ENCODE measurements around the gene COPS3. TPM values are rescaled to one million over a fixed set of nuclear protein-coding genes. Genes with fewer than 3 reads are reported as not detected.

The COPS3 gene
- total RNA-seq, 1 experiment from 2014 or later, result 87.6 TPM

GRCh38 chr17:17322516-17323510 lies 41.8 kb upstream of the COPS3 start:
- DNase-seq, result no peak
- Histone ChIP-seq H4K20me1 (ENCODE audit: insufficient read depth) (no peaks in the 10 kb centered on the region), H3F3A (ENCODE audit: insufficient read depth, low read depth) (no peaks in the 10 kb centered on the region), H3K9me2 (ENCODE audit: insufficient read depth) (no peaks in the 10 kb centered on the region), H3K4me1 (replicated peaks; ENCODE audit: insufficient read depth) (no peaks in the 10 kb centered on the region), H3K27me3 (ENCODE audit: insufficient read depth, low read depth) (no peaks in the 10 kb centered on the region), H3K9me3 (ENCODE audit: insufficient read depth, low read depth) (no peaks in the 10 kb centered on the region), H3K27ac (no peak overlapping the region), H3K79me2 (ENCODE audit: low read depth) (no peaks in the 10 kb centered on the region), H2AFZ (no peak overlapping the region), H3K4me2 (no peak overlapping the region), H3K4me3 (no peak overlapping the region), H3K36me3 (ENCODE audit: low read depth) (no peaks in the 10 kb centered on the region)
- ChIA-PET POLR2A (ENCODE audit: unreplicated experiment) (no interaction called here), CTCF (no interaction called here)
- BruUV-seq (replicated peaks), result no TSS peak
- TF ChIP-seq CTCF (conservative IDR thresholded peaks at IDR 0.05) (no peak), EZH2 (IDR thresholded peaks at IDR 0.05; ENCODE audit: low read depth) (no peak)
- intact Hi-C loops (cut with micrococcal nuclease; ENCODE audit: unreplicated experiment), result no loop called here

GRCh38 chr17:17321356-17322025 lies 40.4 kb upstream of the COPS3 start:
- Histone ChIP-seq H3K27me3 (ENCODE audit: insufficient read depth, low read depth) (no peaks in the 10 kb centered on the region), H3K4me2 (no peak overlapping the region), H3F3A (ENCODE audit: insufficient read depth, low read depth) (no peaks in the 10 kb centered on the region), H3K36me3 (ENCODE audit: low read depth) (no peaks in the 10 kb centered on the region), H4K20me1 (ENCODE audit: insufficient read depth) (no peaks in the 10 kb centered on the region), H2AFZ (no peak overlapping the region), H3K27ac (no peak overlapping the region), H3K9me2 (ENCODE audit: insufficient read depth) (no peaks in the 10 kb centered on the region), H3K4me3 (no peak overlapping the region), H3K79me2 (ENCODE audit: low read depth) (no peaks in the 10 kb centered on the region), H3K9me3 (ENCODE audit: insufficient read depth, low read depth) (no peaks in the 10 kb centered on the region), H3K4me1 (replicated peaks; ENCODE audit: insufficient read depth) (no peaks in the 10 kb centered on the region)
- intact Hi-C loops (cut with micrococcal nuclease; ENCODE audit: unreplicated experiment), result no loop called here
- no TSS peak for BruUV-seq (replicated peaks)
- TF ChIP-seq CTCF (conservative IDR thresholded peaks at IDR 0.05), result no peak
- no peak for TF ChIP-seq EZH2 (IDR thresholded peaks at IDR 0.05; ENCODE audit: low read depth)
- ChIA-PET CTCF (no interaction called here), POLR2A (ENCODE audit: unreplicated experiment) (no interaction called here)
- DNase-seq, result no peak

- Histone ChIP-seq H3K9me3 (ENCODE audit: insufficient read depth, low read depth) (no peaks in the 10 kb centered on the region), H3F3A (ENCODE audit: insufficient read depth, low read depth) (no peaks in the 10 kb centered on the region), H3K27me3 (ENCODE audit: insufficient read depth, low read depth) (no peaks in the 10 kb centered on the region), H3K4me3 (no peak overlapping the region), H3K79me2 (ENCODE audit: low read depth) (no peaks in the 10 kb centered on the region), H2AFZ (no peak overlapping the region), H4K20me1 (ENCODE audit: insufficient read depth) (no peaks in the 10 kb centered on the region), H3K4me2 (no peak overlapping the region), H3K9me2 (ENCODE audit: insufficient read depth) (no peaks in the 10 kb centered on the region), H3K27ac (no peak overlapping the region), H3K4me1 (replicated peaks; ENCODE audit: insufficient read depth) (no peaks in the 10 kb centered on the region), H3K36me3 (ENCODE audit: low read depth) (no peaks in the 10 kb centered on the region)
- TF ChIP-seq CTCF (conservative IDR thresholded peaks at IDR 0.05) (no peak), EZH2 (IDR thresholded peaks at IDR 0.05; ENCODE audit: low read depth) (no peak)
- BruUV-seq (replicated peaks), result no TSS peak
- ChIA-PET CTCF (no interaction called here), POLR2A (ENCODE audit: unreplicated experiment) (no interaction called here)
- intact Hi-C loops (cut with micrococcal nuclease; ENCODE audit: unreplicated experiment), result no loop called here
- DNase-seq, result no peak
Observed at GRCh38 chr17:17320911-17321220, 39.8 kb upstream of the COPS3 start.
